A673 (cell line): Measurements from ENCODE around the gene CNNM3. TPM values are rescaled to one million over a fixed set of nuclear protein-coding genes. Genes with fewer than 3 reads are reported as not detected.

Experiments
- BruUV-seq: library from RNA; stranded (reverse); fragments of 400-500 nt; replicated peaks from 2 replicates; lab custom pipeline; 2021; lab: Mats Ljungman, UMichigan
- CTCF ChIA-PET: fragments of 300-600 bp; sonication (Branson Sonifier 250); formaldehyde crosslinking; loops from one replicate; lab custom pipeline; 2022; ENCODE audit warnings: antibody characterized with exemption; lab: Charles Lee
- POLR2A ChIA-PET: fragments of 300-600 bp; sonication (Branson Sonifier 250); formaldehyde crosslinking; loops from one replicate; lab custom pipeline; 2022; ENCODE audit warnings: antibody characterized with exemption; ENCODE audit not compliant: low non-redundant PET; lab: Charles Lee
- DNase-seq: peaks from one replicate; pipeline ENCODE4 v3.0.0-alpha.2; 2015; ENCODE audit warnings: low spot score
- H3K27ac ChIP-seq: fragments of 200-600 bp; sonication (generic); 2 replicates; pipeline ENCODE4 v1.5.1; 2016; ENCODE audit warnings: mixed run types, low read depth, mild to moderate bottlenecking, mixed read lengths, antibody characterized with exemption, low read length; ENCODE audit not compliant: poor library complexity, severe bottlenecking
- H3K27me3 ChIP-seq: fragments of 200-600 bp; sonication (generic); replicated peaks from 2 replicates; pipeline ENCODE4 v1.6.1; 2017; ENCODE audit warnings: mixed run types, low read depth, mild to moderate bottlenecking, mixed read lengths, antibody characterized with exemption, low read length; ENCODE audit not compliant: insufficient read depth, poor library complexity
- H3K36me3 ChIP-seq: fragments of 200-600 bp; sonication (generic); 2 replicates; pipeline ENCODE4 v1.6.1; 2016; ENCODE audit warnings: mixed run types, mild to moderate bottlenecking, mixed read lengths, antibody characterized with exemption, low read length; ENCODE audit not compliant: insufficient read depth, poor library complexity, severe bottlenecking
- H3K4me1 ChIP-seq: fragments of 200-600 bp; sonication (generic); 2 replicates; pipeline ENCODE4 v1.6.1; 2017; ENCODE audit warnings: mixed run types, mild to moderate bottlenecking, mixed read lengths, antibody characterized with exemption, low read length; ENCODE audit not compliant: insufficient read depth, poor library complexity, severe bottlenecking
- H3K4me3 ChIP-seq: fragments of 200-600 bp; sonication (generic); 2 replicates; pipeline ENCODE4 v1.5.1; 2016; ENCODE audit warnings: low read depth, mixed run types, mild to moderate bottlenecking, mixed read lengths, low read length; ENCODE audit not compliant: poor library complexity, severe bottlenecking
- H3K9me3 ChIP-seq: fragments of 200-600 bp; sonication (generic); 2 replicates; pipeline ENCODE4 v1.6.1; 2016; ENCODE audit warnings: mixed run types, low read depth, mild to moderate bottlenecking, mixed read lengths, antibody characterized with exemption, low read length; ENCODE audit not compliant: poor library complexity, severe bottlenecking
- CTCF ChIP-seq: fragments of 300-800, 200-600 bp; sonication (generic); conservative IDR thresholded peaks from 2 replicates; pipeline ENCODE4 v1.5.1; 2017; ENCODE audit warnings: low read depth, mild to moderate bottlenecking, antibody characterized with exemption, low read length, moderate library complexity, mixed read lengths
- EZH2 ChIP-seq: fragments of 200-600 bp; sonication (generic); IDR thresholded peaks from 2 replicates; pipeline ENCODE4 v1.6.1; 2017; ENCODE audit warnings: borderline replicate concordance, low read depth, mild to moderate bottlenecking, mixed read lengths, antibody characterized with exemption, low read length; ENCODE audit not compliant: poor library complexity, severe bottlenecking
- intact Hi-C: fragments of 100-400 bp; cut with micrococcal nuclease; formaldehyde crosslinking; loops from one replicate; pipeline ENCODE4 v1.10.0; 2022; ENCODE audit not compliant: unreplicated experiment
- total RNA-seq: library from RNA; stranded (reverse); gene quantifications from 2 replicates; pipeline ENCODE4 v1.2.3, GENCODE V29; 2021

Gene CNNM3
- total RNA-seq, 1 experiment from 2014 or later = 20.9 TPM

DNA sequence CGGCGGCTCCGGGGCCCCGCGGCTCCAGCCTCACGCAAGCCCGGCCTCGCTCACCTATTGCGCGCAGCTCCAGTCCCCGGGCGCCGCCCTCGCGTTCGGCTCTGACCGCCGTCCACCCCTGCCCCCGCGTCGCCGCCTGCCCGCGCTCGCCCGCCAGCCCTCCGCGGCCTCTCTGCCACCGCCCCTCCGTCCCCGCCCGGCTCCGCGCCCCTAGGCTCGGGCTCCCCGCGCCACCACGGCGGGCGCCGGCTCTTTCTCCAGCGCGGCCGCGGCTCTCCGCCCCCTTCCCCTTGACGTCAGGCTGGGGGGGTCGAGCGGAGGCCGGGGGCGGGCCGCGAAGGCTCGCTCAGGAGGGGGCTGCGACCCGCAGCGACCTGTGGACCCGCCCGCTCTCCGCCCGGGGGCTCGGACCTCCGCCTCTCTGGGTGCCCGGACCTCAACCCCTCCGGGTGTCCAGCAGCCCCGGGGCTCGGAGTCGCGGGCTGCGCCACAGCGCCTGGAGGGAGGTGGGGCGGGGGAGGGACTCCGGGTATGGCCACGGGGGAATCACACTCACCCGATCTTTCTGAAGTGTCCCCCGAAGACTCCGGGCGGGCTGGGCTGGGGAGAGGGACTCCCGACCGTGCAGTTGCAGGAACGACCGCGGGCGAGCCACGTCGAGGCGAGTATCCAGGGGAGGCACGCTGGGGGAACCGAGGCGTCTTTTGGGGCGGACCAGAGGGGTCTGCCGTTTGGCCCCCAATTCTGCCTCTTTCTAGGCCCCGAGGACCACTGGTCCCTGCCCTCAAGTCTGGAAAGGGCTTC is 54.0 kb downstream of the CNNM3 start, which contains the start of gene SEMA4C:
Gene SEMA4C, minus strand, starts transcription at position 259 of the 804 bp plus-strand sequence. CDS start 2,194 bp downstream, outside the sequence.
- intact Hi-C loops = no loop called here
- Histone ChIP-seq H3K27ac (peak within 1 kb of the TSS; percentile 99), H3K36me3 (peaks cover 21% of the 10 kb centered on the region), H3K4me1 (peaks cover 20% of the 10 kb centered on the region), H3K4me3 (peak within 1 kb of the TSS; percentile 97), H3K27me3 (no peaks in the 10 kb centered on the region), H3K9me3 (no peaks in the 10 kb centered on the region)
- no TSS peak for BruUV-seq
- DNase-seq = no peak
- no peak for TF ChIP-seq EZH2
- no peak for TF ChIP-seq CTCF
- POLR2A ChIA-PET = no interaction called here
- CTCF ChIA-PET = no interaction called here

GRCh38 chr2:96870626-96871255 is 54.7 kb downstream of the CNNM3 start:
- CTCF ChIA-PET = no interaction called here
- peaks cover 14% of the 10 kb centered on the region for H3K36me3 ChIP-seq
- no peaks in the 10 kb centered on the region for H3K9me3 ChIP-seq
- BruUV-seq = no TSS peak
- no peaks in the 10 kb centered on the region for H3K27me3 ChIP-seq
- TF ChIP-seq EZH2 (no peak), CTCF (no peak)
- H3K4me3 ChIP-seq = peak overlapping the region; percentile 97
- peak; percentile 66 for DNase-seq
- H3K27ac ChIP-seq = peak overlapping the region; percentile 99
- intact Hi-C loops = no loop called here
- H3K4me1 ChIP-seq = peaks cover 27% of the 10 kb centered on the region
- POLR2A ChIA-PET = no interaction called here

DNA sequence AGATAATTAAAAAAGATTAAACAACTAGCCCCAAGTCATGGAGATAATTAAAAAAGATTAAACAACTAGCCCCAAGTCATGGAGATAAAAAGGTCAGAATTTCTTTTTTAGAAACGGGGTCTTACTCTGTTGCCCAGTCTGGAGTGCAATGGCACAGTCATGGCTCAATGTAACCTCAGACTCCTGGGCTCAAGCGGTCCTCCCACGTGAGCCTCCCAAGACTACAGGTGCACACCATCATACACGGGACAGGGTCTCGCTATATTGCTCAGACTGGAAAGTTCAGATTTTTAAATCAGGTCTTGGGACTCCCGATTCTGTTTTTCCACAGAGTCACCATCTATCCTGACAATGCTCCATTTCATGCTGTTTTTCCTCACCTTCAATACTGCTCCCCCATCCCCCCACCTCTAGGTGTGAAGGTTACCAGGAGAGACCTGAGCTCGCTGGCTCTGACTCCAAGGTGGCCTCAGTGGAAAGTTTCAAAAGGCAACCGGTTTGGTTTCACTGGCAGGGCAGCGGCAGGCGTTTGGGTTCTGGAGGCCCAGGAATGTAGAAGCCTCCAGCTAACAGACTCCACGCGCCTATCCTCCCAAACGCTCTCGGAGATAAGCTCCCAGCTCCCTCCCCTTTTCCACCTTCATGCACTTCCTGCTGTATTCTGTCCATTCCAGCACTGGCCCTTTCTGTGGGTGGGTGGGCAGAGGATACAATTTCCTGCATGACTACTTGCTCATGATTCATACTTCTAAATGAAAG is 56.7 kb downstream of the CNNM3 start:
- Histone ChIP-seq H3K9me3 (no peaks in the 10 kb centered on the region), H3K27me3 (no peaks in the 10 kb centered on the region), H3K4me3 (no peak overlapping the region), H3K4me1 (peaks cover 42% of the 10 kb centered on the region), H3K27ac (no peak overlapping the region), H3K36me3 (no peaks in the 10 kb centered on the region)
- TF ChIP-seq CTCF (no peak), EZH2 (no peak)
- DNase-seq = no peak
- ChIA-PET POLR2A (no interaction called here), CTCF (no interaction called here)
- intact Hi-C loops = no loop called here
- BruUV-seq = no TSS peak
